ENCODE results near the gene CD300LD.
"Not testable (repeated sequence)": the region's sequence is repeated elsewhere in the genome, so short reads cannot be mapped to it uniquely, and the experiment has no call there.

CD300LD gene

DNA sequence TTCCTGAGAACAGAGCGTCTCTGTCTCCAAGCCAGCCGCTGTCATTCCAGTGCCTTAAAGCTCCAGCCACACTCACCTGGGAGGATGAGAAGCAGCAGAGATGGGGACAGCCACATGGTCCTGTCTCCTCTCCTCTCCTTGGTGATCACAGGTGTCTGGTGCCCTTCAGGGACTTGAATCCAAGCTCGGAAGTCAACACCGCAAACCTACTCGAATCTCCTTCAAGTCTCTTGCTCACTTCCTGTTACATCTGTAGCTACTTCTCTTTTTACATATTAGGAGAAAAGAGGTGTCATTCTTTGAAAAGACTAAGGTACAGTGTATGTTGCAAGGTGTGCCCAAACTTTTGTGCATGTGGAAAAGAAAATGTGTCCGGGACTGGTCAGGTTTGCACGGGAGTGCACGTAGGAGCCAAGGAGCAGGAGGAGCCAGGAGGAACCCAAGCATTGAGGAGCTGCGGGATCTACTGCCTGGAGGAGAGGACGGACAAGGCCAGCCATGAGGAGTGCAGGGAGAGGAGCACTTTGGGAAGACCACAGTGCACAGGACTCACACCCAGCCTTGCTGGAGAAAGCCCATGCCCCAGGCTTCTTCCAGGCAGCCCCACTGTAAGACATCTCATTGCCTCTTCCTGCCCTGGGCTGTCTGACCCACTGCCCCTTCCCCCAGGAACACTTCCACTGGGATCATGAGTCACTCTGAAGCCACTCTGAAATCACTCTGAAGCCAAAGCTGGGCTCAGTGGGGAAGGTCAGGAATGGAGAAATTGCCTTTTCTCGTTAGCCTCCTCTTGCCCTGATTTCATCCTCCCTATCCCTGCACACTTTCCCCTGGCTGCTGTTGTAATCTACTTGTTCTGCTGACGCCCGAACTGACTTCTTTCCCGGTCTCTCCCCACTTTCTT, at the start of gene CD300LD:
Gene CD300LD (minus strand): TSS at position 197 of the 904 bp plus-strand sequence. CDS start 81 bp downstream, at position 116.
- DNase-seq = peak; percentile 83

DNA sequence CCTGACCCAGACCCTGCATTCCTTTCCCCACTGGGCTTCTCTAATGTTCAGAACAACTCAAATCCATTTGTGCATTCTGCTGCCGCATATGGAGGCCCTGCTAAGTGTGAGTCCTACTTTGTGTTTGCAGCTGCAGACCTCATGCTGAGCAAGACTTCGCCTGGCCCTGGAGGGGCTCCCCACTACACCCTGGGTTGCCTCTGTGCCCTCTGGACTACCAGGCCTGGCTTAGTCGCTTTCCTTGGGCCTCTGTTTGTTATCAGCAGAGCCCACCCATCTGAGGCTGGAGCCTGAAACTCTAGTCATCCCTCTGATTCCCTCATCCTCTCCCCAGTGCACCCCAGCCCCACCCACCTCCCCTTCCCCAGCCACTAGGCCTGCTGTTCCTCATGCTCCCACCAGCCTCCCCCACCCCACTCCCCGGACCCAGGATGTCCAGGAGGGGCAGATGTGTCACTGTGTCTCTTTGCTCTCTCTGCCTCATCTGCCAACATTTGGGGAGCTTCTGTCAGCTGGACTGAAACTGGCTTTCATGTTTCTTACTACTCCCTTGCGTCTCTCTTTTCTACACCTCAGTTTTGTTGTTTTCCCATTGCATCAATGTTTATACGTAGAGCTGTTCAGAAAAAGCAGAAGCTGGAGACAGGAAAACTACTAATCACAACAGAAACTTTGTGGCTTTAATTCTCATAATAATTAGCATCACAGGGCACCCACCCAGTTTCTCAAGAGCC, 49.3 kb upstream of the CD300LD start:
- DNase-seq = no peak

DNA sequence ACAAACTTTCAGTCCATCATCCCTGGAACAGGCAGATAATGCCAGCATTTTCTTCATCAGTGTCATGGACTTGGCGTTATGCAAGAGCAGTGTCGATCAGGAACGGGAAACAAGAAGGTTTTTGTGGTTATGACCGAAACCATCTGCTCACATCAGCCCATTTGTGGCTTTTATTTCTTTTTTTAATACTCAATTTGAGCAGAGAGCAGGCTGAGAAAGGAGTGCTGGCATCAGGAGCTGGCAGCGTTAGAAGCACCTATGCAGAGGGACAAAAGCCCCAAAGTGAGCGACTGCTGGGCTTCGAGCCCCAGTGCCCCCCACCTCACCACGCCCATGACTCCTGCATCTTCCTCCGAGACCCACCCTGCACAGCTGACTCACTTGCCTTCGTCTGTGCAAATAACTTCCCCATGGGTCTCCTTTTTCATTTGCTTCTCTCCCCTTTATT, 47.6 kb upstream of the CD300LD start:
- DNase-seq = no peak

DNA sequence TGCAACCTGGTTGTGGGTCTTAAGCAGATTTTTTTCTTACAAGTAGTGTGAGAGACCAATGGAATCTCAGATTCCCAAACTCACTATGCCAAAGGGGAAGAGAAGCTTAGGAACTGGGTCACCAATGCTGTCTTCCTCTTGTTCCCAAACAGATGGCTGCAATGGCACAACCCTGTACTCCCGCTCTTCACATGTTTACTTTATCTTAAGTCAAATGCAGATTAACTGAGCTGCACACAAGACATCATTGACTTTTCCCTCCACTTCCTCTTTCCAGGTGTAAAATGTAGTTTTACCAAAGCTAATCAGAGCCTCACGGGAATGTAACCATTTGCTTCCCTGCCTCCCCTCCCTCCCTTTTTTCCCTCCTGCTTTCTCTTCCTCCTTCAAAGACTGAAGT, 45.8 kb upstream of the CD300LD start:
- no peak for DNase-seq

DNA sequence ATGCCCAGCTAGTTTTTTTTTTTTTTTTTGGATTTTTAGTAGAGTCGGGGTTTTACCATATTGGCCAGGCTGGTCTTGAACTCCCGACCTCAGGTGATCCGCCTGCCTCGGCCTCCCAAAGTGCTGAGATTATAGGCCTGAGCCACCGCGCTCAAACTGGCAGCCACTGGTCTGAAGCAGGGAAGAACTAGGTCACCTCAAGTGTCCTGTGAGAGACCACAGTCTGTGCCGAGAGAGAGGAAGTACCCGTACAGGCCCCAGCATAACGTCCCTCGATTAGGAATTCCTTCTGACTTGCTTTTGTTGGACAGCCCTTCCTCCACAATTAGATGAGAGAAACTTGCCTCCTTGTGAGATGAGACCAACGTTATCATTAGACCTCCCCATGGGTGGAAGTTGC, 45.2 kb upstream of the CD300LD start:
- DNase-seq = no peak

- DNase-seq = not testable (repeated sequence)
These were observed 44.5 kb upstream of the CD300LD start for GRCh38 chr17:74636541-74637085.

DNA sequence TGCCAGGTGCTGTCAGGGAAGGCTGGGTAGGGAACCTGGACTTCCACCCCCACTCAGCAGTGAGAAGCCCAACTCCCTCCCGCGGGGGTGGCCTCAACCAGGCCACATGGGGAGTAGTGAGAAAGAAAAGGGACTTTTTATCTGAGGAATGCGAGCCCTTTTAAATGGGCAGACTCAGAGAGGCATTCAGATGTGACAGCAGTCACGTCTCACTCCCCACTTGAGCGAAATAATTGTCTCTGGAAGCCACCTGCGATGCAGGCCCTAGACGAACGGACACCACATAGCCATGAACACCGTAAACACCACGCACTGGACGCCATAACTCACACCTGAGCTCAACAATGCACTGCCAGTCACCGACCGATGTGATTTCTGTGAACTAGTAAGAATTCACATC, 43.3 kb upstream of the CD300LD start:
- DNase-seq = peak; percentile 86

- no peak for DNase-seq
These were observed 41.2 kb upstream of the CD300LD start for GRCh38 chr17:74633326-74633725.

DNA sequence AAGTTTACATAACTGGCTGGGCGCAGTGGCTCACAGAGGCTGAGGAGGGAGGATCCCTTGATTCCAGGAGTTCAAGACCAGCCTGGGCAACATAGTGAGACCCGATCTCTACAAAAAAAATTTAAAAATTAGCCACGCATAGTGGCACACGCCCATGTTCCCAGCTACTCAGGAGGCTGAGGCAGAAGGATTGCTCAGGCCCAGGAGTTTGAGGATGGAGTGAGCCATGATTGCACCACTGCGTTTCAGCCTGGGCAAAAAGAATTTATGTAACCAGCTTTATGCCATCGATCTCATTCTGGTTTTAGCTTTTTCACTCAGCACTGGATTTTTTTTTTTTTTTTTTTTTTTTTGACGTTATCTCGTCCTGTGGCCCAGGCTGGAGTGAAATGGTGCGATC, 40.5 kb upstream of the CD300LD start:
- DNase-seq = no peak

DNA sequence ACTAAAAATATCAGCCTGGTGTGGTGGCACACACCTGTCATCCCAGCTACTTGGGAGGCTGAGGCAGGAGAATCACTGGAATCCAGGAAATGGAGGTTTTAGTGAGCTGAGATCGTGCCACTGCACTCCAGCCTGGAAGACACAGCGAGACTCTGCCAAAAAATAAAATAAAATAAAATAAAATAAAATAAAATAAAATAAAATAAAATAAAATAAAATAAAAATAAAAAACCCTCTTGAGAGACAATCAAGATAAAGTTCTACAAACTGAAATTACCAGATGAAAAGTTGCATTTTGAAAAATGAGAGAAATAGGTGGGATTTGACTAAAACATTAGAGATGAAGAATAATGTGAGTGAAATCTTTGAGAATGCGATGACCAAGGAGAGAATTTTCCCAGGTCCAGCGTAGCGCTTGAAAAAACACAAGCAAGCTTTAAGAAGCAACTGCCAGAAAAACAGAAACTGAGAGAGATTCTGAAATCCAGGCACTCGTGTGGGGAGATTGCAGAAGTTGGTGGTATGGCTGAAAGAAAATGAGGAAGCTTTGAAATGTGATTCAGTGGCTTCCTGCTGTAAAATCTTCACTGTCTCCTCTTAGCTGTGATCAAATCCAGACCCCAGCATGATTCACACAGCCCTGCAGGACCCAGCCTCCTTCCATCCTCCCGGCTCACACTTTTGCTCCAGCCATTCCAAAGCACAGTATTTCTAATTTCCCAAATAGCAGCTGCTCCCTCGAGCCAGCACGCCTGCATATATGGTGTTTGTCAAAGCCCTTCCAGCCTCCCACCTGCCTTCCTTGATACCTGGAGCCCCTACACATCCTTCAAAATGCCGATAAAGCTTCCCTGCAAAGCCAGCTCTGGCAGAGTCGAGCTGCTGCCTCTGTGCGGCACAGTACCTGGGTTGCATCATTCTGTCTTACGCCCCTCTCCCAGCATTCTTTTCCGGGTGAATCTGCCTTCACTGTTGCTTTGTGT, 39.7 kb upstream of the CD300LD start:
- peak; percentile 97 for DNase-seq

DNA sequence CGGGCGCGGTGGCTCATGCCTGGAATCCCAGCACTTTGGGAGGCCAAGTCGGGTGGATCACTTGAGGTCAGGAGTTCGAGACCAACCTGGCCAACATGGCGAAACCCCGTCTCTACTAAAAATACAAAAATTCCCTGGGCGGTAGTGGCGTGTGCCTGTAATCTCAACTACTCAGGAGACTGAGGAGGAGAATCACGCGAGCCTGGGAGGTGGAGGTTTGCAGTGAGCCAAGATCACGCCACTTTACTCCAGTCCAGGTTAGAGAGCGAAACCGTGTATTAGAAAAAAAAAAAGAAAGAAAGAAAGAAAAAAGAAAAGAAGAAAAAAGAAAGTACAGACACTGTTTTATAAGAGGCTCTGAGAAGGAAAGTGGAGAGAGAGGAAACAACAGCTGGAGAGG, 38.2 kb upstream of the CD300LD start:
- DNase-seq = not testable (repeated sequence)

DNA sequence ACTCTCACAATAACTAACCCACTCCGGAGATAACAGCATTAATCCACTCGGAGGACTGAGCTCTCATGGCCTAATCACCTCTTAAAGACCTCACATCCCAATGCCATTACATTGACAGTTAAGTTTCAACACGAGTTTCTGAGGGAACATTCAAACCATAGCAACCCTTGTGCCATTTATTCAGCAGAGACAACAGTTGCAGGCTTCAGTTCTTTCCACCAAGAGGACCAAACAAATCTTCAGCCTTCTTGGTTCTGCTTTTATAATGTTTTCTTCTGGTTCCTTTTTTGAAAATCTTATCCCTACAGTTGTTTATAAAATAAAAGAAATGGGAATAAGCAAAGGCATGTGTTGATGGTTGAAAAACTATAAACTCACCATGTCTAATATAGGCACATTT, 33.6 kb upstream of the CD300LD start:
- no peak for DNase-seq

- DNase-seq = no peak
These were observed 32.0 kb upstream of the CD300LD start for GRCh38 chr17:74624131-74624530.

DNA sequence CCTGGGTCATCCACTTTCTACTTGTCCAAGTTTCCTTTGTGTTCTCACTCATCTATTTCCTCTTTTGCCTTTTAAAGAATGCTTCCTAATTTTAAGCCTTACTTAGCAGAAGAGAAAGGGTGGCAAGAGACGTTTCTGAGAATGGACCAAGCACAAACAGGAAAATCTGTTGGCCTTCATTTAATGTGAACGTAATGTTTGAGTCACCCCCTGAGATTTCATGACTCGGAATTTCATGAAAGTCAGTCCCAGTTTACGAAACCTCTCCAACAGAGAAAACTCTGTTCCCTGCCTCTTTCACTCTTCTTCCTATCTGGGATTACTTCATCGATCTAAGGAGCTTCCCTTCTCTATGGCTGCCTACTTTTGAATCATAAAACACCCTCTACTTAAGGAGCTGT, 31.6 kb upstream of the CD300LD start, which contains the start of gene CD300E:
Gene CD300E (minus strand): TSS at position 46 of the 401 bp plus-strand sequence. CDS start 117 bp downstream, outside the sequence.
- DNase-seq = no peak

DNA sequence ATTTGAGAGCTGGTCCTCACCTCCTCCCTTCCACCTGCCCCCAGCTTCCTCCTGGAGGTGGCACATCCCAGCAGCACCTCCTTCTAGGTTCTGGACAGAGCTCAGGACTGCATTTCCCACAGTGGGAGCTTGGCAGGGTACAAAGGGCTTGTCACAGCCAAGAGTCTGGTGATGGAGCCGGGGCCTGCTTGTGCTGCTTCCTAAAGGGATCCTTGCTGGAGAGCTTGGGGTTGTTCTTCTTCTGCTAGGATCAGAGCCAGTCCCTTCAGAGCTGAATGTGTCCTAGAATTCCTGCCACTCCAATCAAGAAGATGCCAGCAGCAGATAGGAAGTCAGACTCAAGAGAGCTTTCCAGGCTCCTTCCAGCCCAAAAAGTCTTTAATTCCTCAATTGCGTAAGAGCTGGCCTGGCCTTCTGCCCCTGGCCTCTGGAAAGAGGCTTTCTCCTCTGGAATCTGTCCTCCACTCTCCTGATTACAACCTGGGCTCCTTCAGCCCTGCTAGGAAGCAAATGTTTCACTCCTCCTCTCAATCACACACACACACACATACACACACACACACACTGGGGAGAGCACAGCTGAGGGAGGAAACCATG, 27.1 kb upstream of the CD300LD start:
- DNase-seq = peak; percentile 77

DNA sequence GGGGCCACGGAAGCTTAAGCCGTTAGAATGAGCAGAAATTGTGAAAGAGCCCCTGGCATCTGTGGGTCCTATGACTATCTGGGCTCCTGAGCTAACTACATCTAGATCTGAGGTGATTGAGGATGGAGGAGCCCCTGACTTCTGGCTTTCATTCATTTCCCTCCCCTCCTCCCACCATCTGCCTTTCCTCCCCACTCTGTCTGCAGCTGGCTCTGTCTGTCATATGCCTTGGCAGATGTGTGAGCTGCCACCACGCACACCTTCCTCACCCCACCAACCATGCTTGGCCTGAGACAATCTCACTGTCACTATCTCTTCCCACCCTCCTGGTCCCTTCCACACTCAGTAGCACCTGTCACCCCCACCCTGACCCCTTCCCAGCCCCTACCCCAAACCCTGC, 26.4 kb upstream of the CD300LD start:
- DNase-seq = no peak

GRCh38 chr17:74616696-74617095, 24.6 kb upstream of the CD300LD start:
- no peak for DNase-seq

DNA sequence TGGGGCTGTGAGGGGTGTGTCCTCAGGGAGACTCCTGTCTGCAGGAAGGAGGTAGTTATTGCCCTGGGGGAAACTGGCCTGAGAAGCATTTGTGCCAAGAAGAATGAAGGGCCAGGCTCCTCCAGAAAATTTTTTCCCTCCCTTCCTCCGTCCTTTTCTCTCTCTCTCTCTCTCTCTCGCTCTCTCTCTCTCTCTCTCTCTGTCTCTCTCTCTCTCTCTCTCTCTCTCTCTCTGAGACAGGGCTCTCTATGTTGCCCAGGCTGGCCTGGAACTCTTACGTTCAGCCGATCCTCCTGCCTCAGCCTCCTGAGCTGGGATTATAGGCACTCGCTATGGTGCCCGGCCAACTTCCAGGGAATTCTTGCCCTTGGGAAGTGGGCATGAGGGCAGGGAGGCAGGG, 20.0 kb upstream of the CD300LD start:
- DNase-seq = no peak

DNA sequence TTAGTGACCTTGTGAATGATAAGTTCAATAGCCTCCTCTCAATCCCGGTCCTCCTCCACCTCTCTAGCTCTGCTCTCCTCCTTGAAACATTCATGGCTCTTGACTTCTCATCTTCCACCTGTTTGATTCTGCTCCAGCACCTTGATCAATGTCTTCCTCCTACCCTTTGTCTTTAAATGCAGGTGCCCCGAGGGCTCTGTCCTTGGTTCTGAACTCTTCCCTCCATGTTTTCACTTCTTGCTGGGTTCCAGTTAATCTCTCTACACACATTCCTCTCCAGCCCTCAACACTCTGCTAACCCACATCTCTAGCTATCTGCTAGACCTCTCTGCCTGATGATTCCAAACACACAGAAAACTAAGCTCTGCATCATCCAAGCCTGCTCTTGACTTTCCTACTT, 18.0 kb upstream of the CD300LD start:
- no peak for DNase-seq

GRCh38 chr17:74608511-74608910, 16.4 kb upstream of the CD300LD start:
- no peak for DNase-seq

GRCh38 chr17:74607221-74607620, 15.1 kb upstream of the CD300LD start:
- no peak for DNase-seq

GRCh38 chr17:74606050-74606449, 14.0 kb upstream of the CD300LD start:
- DNase-seq = no peak
